Endothelial cell of hepatic sinusoid (primary cell): ENCODE results near the gene NWD2.
"Not testable (repeated sequence)": the region's sequence is repeated elsewhere in the genome, so short reads cannot be mapped to it uniquely, and the experiment has no call there.

Source experiments
- in situ Hi-C: cut with HindIII; loops from 2 replicates; pipeline ENCODE4 v1.10.0; 2017; ENCODE audit warnings: low sequenced_read_pairs

Gene NWD2

GRCh38 chr4:37244583-37245390 is at the start of gene NWD2:
NWD2 (plus strand) TSS chr4:37244743; CDS start chr4:37245068, 325 bp downstream.
- in situ Hi-C loops = loop anchor here (5.0 kb wide), 1 partner anchor 53 kb away; no protein-coding TSS in a partner anchor

GRCh38 chr4:37197899-37198298 is 46.6 kb upstream of the NWD2 start:
- in situ Hi-C loops = no loop called here

GRCh38 chr4:37204740-37205139 is 39.8 kb upstream of the NWD2 start:
- in situ Hi-C loops = not testable (repeated sequence)

GRCh38 chr4:37216209-37216608 is 28.3 kb upstream of the NWD2 start:
- in situ Hi-C loops = no loop called here

DNA sequence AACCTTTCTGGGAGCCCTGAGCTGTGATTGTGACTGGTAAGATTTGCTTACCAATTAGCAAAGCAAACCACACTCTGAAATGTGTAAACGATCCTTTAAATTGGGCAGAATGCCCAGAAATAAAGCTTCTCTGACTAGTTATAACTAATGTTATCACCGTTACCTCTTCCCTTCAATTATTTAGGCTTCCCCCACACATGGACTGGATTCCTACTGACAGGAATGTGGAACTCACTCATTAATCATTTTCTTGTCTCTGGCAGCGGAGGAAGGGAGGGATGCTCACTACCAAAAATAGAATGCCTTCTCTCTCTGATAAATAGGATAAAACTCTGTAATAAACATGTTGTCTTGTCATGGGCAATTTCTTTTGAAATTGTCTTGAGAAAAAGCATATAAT is 25.3 kb upstream of the NWD2 start:
- in situ Hi-C loops = no loop called here

GRCh38 chr4:37219990-37220389 is 24.6 kb upstream of the NWD2 start:
- in situ Hi-C loops = no loop called here

GRCh38 chr4:37220685-37221084 is 23.9 kb upstream of the NWD2 start:
- in situ Hi-C loops = no loop called here

DNA sequence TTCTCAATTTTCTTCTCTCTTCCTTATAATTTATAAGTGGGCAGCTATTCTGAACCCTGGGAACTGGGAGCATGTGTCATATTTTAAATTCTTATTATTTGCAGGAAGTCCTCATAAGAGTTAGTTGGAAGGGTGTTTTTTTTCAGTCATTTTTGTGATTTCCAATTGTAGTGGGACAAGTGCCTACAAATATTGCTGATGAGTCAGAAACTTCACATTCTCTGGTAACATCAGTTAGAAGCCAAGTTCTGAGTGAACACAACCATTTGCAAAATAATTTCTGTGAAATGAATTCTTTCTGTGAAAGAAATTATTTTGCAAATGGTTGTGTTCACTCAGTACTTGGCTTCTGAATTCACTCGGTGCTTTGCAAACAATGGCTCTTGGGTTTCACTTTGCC is 20.8 kb upstream of the NWD2 start:
- in situ Hi-C loops = no loop called here

- in situ Hi-C loops = no loop called here
Measured at GRCh38 chr4:37224854-37225253, 19.7 kb upstream of the NWD2 start.

- in situ Hi-C loops = no loop called here
Measured at GRCh38 chr4:37225778-37226177, 18.8 kb upstream of the NWD2 start.

DNA sequence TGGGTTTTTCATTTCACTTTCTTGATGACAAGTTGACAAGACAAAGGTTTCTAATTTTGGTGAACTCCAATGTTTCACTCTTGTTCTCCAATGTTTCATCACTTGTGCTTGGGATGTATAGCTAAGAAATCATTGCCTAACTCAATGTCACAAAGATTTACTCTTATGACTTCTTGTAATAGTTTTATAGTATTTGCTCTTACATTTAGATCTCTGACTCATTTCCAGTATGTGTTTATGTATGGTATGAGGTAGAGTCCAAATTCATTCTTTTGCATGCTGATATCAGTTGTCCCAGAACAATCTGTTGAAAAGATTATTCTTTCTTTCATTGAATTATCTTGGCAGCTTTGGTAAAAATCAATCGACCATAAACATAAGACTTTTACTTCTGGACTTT is 12.2 kb upstream of the NWD2 start:
- in situ Hi-C loops = no loop called here

DNA sequence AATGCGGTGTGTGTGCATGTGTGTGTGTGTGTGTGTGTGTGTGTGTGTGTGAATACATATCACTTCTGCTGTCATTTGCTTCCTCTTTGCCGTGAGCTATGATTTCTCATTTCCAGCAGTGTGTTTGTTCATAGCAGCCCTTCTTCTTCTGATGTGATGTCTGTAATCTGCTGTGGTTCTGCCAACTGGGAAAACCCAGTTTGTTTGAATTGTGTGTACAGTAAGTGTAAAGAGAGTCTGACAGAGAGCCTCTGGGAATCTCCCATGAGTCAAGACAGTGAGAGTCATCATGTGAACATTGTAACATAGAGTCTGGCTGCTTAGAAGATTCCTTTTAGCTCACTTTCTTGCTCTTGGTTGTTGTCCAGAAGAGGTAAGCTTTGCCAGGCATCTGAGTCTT is 8.4 kb upstream of the NWD2 start:
- in situ Hi-C loops = no loop called here

GRCh38 chr4:37241647-37242046 is 2.9 kb upstream of the NWD2 start:
- in situ Hi-C loops = no loop called here

DNA sequence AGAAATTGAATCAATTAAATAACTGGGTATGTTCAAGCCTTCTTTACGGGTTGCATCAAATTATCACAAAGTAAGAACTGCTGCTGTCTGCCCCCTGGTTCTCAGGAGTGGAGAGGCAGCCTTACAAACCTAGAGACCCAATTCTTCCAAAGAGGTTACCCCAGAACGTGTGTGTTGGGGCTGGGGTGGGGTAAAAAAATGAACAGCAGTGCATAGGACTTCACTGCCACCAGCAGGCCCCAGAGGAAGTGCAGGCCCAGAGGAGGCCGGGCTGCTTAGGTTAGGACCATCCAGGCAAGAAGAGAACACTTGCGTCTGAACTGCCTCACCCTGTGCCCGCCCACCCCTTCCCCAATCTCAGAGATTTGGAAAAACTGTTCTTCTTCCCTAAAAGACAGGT is 1.5 kb upstream of the NWD2 start:
- in situ Hi-C loops = no loop called here

DNA sequence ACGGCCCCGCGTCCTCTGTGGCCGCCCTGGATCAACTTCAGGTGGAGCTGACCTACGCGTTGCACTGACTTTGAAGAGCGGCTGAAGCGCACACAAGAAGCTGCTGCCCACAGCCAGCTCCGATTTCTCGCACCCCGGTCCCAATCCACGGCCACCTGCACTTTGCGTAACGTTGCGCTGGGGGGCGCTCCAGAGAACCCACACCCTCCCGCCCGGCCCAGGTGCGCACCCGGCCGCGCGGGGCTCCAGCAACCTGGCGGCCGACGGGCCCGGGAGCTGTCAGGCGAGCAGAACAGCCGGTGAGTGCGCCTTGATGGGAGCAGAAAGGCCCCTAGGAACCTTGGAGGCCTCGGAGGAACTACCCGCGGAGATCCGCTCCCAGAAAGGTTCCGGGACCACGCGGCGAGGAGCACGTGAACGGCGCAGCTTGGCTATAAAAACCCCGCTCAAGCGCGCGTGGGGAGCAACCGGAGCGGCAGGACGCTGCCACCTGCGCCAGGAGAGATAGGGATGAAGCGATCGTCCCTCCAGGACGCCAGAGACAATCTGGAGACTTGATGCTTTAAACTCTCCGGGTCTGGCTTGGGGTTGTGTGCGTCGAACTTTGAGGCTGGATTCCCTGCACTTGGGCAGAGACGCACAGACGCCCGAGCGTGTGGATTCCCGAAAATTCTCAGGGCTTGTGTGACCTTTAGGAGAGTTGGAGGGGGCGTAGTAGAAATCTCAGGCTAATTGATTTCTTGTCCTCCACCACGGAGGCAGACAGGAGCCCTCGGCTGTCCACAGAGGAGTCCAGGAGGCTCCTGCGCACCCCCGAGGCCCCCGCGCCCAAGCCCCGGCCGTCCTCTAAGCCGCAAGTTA is 591 bp upstream of the NWD2 start:
- in situ Hi-C loops = no loop called here

- in situ Hi-C loops = loop anchor here (5.0 kb wide), 1 partner anchor 52 kb away; no protein-coding TSS in a partner anchor
Measured at GRCh38 chr4:37245391-37245954, 930 bp downstream of the NWD2 start.

DNA sequence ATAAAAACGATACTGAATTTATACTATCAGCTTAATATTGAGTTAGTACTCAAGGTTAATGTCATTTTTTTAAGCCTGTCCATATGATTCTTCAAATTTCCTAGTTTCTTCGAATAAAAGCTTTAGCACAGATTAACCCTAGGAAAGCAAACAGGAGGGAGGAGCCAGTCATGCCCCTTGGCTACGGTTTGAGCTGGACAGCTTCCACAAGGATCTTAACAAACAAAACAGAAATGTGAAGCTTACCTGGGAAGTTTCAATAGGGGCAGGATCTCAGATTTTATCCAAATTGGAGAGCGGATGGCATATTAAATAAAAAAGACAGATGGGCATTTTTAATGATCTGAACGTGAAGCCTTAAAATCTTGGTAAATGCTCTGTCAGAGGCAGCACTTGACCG is 2.3 kb downstream of the NWD2 start:
- in situ Hi-C loops = loop anchor here (5.0 kb wide), 1 partner anchor 50 kb away; no protein-coding TSS in a partner anchor

DNA sequence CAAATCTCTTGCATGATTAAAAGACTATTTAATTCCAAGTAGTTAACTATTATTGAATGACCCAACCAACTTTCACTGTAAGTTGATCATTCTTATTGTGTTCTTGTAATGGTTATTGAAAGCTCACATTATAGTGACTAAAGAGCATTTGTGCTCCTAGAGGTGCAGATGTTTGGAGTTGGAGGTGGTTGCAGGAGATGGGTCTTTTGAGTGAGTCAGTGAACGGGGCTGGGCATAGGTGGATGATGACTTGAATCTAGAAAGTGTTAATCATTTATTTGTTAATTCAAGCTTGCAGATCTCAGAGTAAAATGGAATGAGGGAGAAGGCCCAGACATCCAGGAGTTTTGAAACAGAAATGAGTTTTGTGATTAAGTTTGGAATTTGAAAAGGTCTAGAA is 13.7 kb downstream of the NWD2 start:
- in situ Hi-C loops = no loop called here

- in situ Hi-C loops = no loop called here
Measured at GRCh38 chr4:37268319-37268718, 23.8 kb downstream of the NWD2 start.

DNA sequence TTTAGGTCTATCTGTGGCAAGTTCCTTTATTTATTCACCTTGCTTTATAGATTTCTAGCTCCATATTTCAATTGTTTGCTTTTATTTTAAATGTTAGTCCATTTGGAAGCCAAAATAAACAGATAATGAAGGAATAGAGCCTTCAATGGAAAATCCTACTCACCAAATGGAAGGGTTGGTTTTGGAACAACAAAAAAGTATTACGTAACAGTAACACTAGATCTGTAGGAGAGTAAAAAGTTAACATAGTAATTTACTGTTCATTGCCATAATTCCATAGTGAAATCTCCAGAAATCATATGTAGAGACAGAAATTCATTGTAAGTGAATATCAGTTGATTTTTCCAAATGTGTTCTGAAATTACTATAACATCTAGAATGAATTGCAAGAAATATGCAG is 34.6 kb downstream of the NWD2 start:
- in situ Hi-C loops = no loop called here

DNA sequence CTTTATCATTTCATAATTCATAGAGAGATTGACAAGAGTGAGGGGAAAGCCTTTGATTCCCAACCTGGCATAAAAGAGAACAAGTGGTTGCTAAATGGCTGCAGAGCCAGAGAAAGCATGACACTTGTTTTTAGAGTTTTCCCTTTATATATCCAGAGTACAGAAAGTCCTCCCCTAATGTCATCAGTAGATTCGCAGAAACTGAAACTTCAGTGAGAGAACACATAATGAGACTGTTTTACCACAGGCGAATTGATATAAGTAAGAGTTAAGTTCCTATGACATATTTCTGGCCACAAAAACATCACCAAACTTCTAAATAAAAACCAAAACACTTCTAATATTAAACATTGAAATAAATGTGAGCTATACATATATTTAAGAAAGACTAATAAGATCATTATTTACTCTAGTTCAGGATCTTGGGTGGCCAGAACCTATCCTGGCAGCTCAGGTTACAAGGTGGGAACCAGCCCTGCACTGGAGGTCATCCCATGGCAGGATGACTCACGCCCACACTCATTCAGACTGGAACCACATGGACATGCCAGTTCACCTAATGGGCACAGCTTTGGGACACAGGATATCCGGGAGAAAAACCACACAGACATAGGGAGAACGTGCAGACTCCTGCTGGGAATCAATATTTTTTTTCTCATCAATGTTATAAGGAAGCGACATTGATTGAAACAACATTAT is 35.5 kb downstream of the NWD2 start:
- in situ Hi-C loops = no loop called here
